Fibroblast of lung (primary cell): ENCODE data around the gene NMNAT3. TPM values are rescaled to one million over a fixed set of nuclear protein-coding genes. Genes with fewer than 3 reads are reported as not detected.

Experiments
- DNase-seq, 2 donors: peaks; one replicate each; pipeline versions ENCODE4 v3.0.0 to v3.0.0-alpha.2; 2010; ENCODE audit warnings: low read depth in 2 of 2
- H2AFZ ChIP-seq: 2 replicates; pipeline ENCODE4 v1.5.1; 2012; ENCODE audit warnings: low read length, control low read depth, inconsistent platforms
- H3K27ac ChIP-seq: 2 replicates; pipeline ENCODE4 v1.5.1; 2011; ENCODE audit warnings: low read length, control low read depth; ENCODE audit not compliant: insufficient read depth
- H3K27me3 ChIP-seq: 2 replicates; pipeline ENCODE4 v1.5.1; 2011; ENCODE audit warnings: mild to moderate bottlenecking, low read length; ENCODE audit not compliant: control insufficient read depth, insufficient read depth
- H3K36me3 ChIP-seq: 2 replicates; pipeline ENCODE4 v1.5.1; 2011; ENCODE audit warnings: low read length; ENCODE audit not compliant: control insufficient read depth, insufficient read depth
- H3K4me1 ChIP-seq: 2 replicates; pipeline ENCODE4 v1.5.1; 2011; ENCODE audit warnings: low read length; ENCODE audit not compliant: control insufficient read depth, insufficient read depth; ENCODE audit errors: extremely low read depth
- H3K4me2 ChIP-seq: 2 replicates; pipeline ENCODE4 v1.5.1; 2011; ENCODE audit warnings: low read length, control low read depth; ENCODE audit not compliant: insufficient read depth; ENCODE audit errors: extremely low read depth
- H3K4me3 ChIP-seq, 4 experiments: fragments of 200-600 bp in 1 of 4; sonication (generic) in 1 of 4; replicated peaks in 1 of 4; 2 replicates each; pipeline ENCODE4 v1.5.1; 2011 to 2016; ENCODE audit warnings: low read length in 4 of 4, low read depth in 3 of 4, mild to moderate bottlenecking in 3 of 4, control low read depth in 2 of 4, inconsistent platforms in 1 of 4, mixed read lengths in 1 of 4; ENCODE audit not compliant: insufficient read depth in 1 of 4; ENCODE audit errors: control extremely low read depth in 1 of 4
- H3K79me2 ChIP-seq: 2 replicates; pipeline ENCODE4 v1.5.1; 2012; ENCODE audit warnings: mild to moderate bottlenecking, low read length, inconsistent platforms; ENCODE audit not compliant: control insufficient read depth, insufficient read depth
- H3K9ac ChIP-seq: 2 replicates; pipeline ENCODE4 v1.5.1; 2011; ENCODE audit warnings: mild to moderate bottlenecking, low read length, control low read depth; ENCODE audit not compliant: insufficient read depth
- H3K9me3 ChIP-seq: 2 replicates; pipeline ENCODE4 v1.5.1; 2012; ENCODE audit warnings: low read depth, low read length; ENCODE audit not compliant: control insufficient read depth, insufficient read depth
- H4K20me1 ChIP-seq: 2 replicates; pipeline ENCODE4 v1.5.1; 2011; ENCODE audit warnings: low read length; ENCODE audit not compliant: control insufficient read depth, insufficient read depth; ENCODE audit errors: extremely low read depth
- EZH2 ChIP-seq: IDR thresholded peaks from 2 replicates; pipeline ENCODE4 v1.5.1; 2012; ENCODE audit warnings: low read length, control low read depth, mild to moderate bottlenecking; ENCODE audit errors: missing control alignments
- polyA plus RNA-seq, 2 donors: library from polyadenylated mRNA; depleted of rRNA in 1 of 2; stranded (reverse) in 1 of 2; unstranded in 1 of 2; fragments of >200 nt; gene quantifications; 2 replicates each; pipeline ENCODE4 v1.2.1, GENCODE V29; 2011 to 2012; ENCODE audit warnings: missing spikeins in 1 of 2
- total RNA-seq: library from RNA; depleted of rRNA; stranded (reverse); fragments of >200 nt; gene quantifications from 2 replicates; pipeline ENCODE4 v1.2.1, GENCODE V29; 2014
- TF ChIP-seq, protein P1 (sequence below), 2 donors: IDR thresholded peaks in 1 of 2; conservative IDR thresholded peaks in 1 of 2; 1 replicate in 1 of 2; 2 replicates in 1 of 2; pipeline ENCODE4 v1.5.1; 2011 to 2012; ENCODE audit warnings: low read length in 2 of 2, control low read depth in 1 of 2, inconsistent platforms in 1 of 2, low read depth in 1 of 2, mild to moderate bottlenecking in 1 of 2

Gene NMNAT3
- total and polyA plus RNA-seq, 2 donors (not counting 1 experiment from before 2014, with no cell fraction given), result 0.68 to 2.5 TPM

GRCh38 chr3:139521816-139522215, 156.0 kb downstream of the NMNAT3 start:
- Histone ChIP-seq H3K27ac (no peak overlapping the region), H3K4me1 (no peaks in the 10 kb centered on the region), H3K79me2 (no peaks in the 10 kb centered on the region), H3K36me3 (no peaks in the 10 kb centered on the region), H3K9ac (no peak overlapping the region), H3K4me3 (no peak overlapping the region), H3K27me3 (no peaks in the 10 kb centered on the region), H2AFZ (no peak overlapping the region), H3K4me2 (no peak overlapping the region), H4K20me1 (no peaks in the 10 kb centered on the region), H3K9me3 (no peaks in the 10 kb centered on the region)
- DNase-seq, result no peak
- no peak for TF ChIP-seq EZH2

DNA sequence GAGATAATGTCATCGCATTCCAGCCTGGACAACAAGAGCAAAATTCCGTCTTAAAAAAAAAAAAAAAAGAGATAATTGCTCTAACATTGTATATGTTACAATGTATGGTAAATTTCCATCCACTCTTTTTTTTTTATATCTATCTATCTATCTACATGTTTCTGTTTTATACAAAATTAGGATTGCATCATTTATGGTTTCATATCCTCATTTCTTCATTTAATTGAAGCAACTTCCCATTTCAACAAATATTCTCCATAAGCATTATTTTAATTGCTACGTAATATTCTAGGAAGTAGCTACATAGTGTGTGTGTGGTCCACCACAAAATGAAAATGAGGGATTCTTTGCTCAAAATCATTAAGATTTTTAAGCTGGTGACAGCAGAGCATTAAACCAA, 156.6 kb downstream of the NMNAT3 start:
- no peak overlapping the region for H3K4me2 ChIP-seq
- no peaks in the 10 kb centered on the region for H4K20me1 ChIP-seq
- H3K9me3 ChIP-seq, result no peaks in the 10 kb centered on the region
- DNase-seq, result no peak
- no peak overlapping the region for H3K4me3 ChIP-seq
- H3K79me2 ChIP-seq, result no peaks in the 10 kb centered on the region
- H3K27me3 ChIP-seq, result no peaks in the 10 kb centered on the region
- H3K27ac ChIP-seq, result no peak overlapping the region
- no peaks in the 10 kb centered on the region for H3K36me3 ChIP-seq
- no peaks in the 10 kb centered on the region for H3K4me1 ChIP-seq
- H3K9ac ChIP-seq, result no peak overlapping the region
- TF ChIP-seq EZH2, result no peak
- TF ChIP-seq, protein P1, sequence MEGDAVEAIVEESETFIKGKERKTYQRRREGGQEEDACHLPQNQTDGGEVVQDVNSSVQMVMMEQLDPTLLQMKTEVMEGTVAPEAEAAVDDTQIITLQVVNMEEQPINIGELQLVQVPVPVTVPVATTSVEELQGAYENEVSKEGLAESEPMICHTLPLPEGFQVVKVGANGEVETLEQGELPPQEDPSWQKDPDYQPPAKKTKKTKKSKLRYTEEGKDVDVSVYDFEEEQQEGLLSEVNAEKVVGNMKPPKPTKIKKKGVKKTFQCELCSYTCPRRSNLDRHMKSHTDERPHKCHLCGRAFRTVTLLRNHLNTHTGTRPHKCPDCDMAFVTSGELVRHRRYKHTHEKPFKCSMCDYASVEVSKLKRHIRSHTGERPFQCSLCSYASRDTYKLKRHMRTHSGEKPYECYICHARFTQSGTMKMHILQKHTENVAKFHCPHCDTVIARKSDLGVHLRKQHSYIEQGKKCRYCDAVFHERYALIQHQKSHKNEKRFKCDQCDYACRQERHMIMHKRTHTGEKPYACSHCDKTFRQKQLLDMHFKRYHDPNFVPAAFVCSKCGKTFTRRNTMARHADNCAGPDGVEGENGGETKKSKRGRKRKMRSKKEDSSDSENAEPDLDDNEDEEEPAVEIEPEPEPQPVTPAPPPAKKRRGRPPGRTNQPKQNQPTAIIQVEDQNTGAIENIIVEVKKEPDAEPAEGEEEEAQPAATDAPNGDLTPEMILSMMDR (conservative IDR thresholded peaks at IDR 0.05 in 1 of 2, IDR thresholded peaks at IDR 0.05 in 1 of 2; ENCODE audit: low read depth in 1 of 2, low read length in 2 of 2), result no peak
- H2AFZ ChIP-seq, result no peak overlapping the region

- Histone ChIP-seq H3K4me2 (no peak overlapping the region), H3K27ac (no peak overlapping the region), H3K9ac (no peak overlapping the region), H2AFZ (no peak overlapping the region), H3K4me3 (no peak overlapping the region), H3K36me3 (no peaks in the 10 kb centered on the region), H3K9me3 (no peaks in the 10 kb centered on the region), H3K4me1 (no peaks in the 10 kb centered on the region), H3K79me2 (no peaks in the 10 kb centered on the region), H4K20me1 (no peaks in the 10 kb centered on the region), H3K27me3 (no peaks in the 10 kb centered on the region)
- peak; percentile 34 to 64 for DNase-seq
- TF ChIP-seq, protein P1 (conservative IDR thresholded peaks at IDR 0.05 in 1 of 2, IDR thresholded peaks at IDR 0.05 in 1 of 2; ENCODE audit: low read depth in 1 of 2, low read length in 2 of 2), result peak; percentile 31 to 49
- TF ChIP-seq EZH2, result no peak
Observed at GRCh38 chr3:139519998-139520737, 157.6 kb downstream of the NMNAT3 start.
